ENCODE measurements around the gene MEOX2. TPM values are rescaled to one million over a fixed set of nuclear protein-coding genes. Genes with fewer than 3 reads are reported as not detected.

Gene MEOX2
- polyA plus RNA-seq, 1 of the 3 experiments (the other 2 are of a cell fraction) = not detected

GRCh38 chr7:15687546-15688278 lies 1.2 kb upstream of the MEOX2 start:
- Histone ChIP-seq H3K4me1 (ENCODE audit: control insufficient read depth in 1 of 2, insufficient read depth in 2 of 2, low read depth in 1 of 2, low read length in 1 of 2) (no peaks in the 10 kb centered on the region; a peak in 1 of 4 replicates), H3K4me2 (no peak overlapping the region), H3K9ac (no peak overlapping the region), H2AFZ (ENCODE audit: low read depth) (no peak overlapping the region), H3K9me2 (no peaks in the 10 kb centered on the region), H4K20me1 (ENCODE audit: insufficient read depth) (no peaks in the 10 kb centered on the region), H3F3A (replicated peaks; ENCODE audit: insufficient read depth) (no peaks in the 10 kb centered on the region), H3K4me3 (ENCODE audit: low read depth in 2 of 2, low read length in 1 of 2) (no peak overlapping the region), H3K27ac (ENCODE audit: low read depth in 2 of 2, low read length in 1 of 2) (no peak overlapping the region), H3K36me3 (replicated peaks in 1 of 2; ENCODE audit: control insufficient read depth in 1 of 2, insufficient read depth in 2 of 2, low read length in 1 of 2) (peaks cover 0 to 3% of the 10 kb centered on the region in 2 experiments), H3K27me3 (ENCODE audit: insufficient read depth) (peaks cover 48% of the 10 kb centered on the region), H3K79me2 (ENCODE audit: insufficient read depth) (no peaks in the 10 kb centered on the region), H3K9me3 (no peaks in the 10 kb centered on the region)
- ChIA-PET POLR2A (interaction anchor here (0.6 kb wide), 1 partner anchor 112 kb away, joined by 3 read pairs; no protein-coding TSS in a partner anchor), CTCF (interaction anchor here (1.3 to 4.8 kb wide), 2 partner anchors 10 to 34 kb away, joined by 4 to 32 read pairs; no protein-coding TSS in a partner anchor)
- WGBS (ENCODE audit: low lambda C conversion rate) = 8% methylated on average over 21 of the region's 21 CpGs
- DNase-seq = peak; percentile 19
- TF ChIP-seq CHD2 (IDR thresholded peaks at IDR 0.05; ENCODE audit: low read length, partially characterized antibody) (no peak), RAD21 (IDR thresholded peaks at IDR 0.05; ENCODE audit: low read length) (no peak), NFIC (IDR thresholded peaks at IDR 0.05; ENCODE audit: borderline replicate concordance) (no peak), MXI1 (IDR thresholded peaks at IDR 0.05; ENCODE audit: low read depth, low read length) (no peak), MAX (IDR thresholded peaks at IDR 0.05; ENCODE audit: low read depth) (no peak), GATA2 (CRISPR knock-in tag; IDR thresholded peaks at IDR 0.05) (no peak), CTCF (IDR thresholded peaks at IDR 0.05) (no peak), EZH2phosphoT487 (IDR thresholded peaks at IDR 0.05; ENCODE audit: borderline replicate concordance, low read depth) (no peak), NRF1 (IDR thresholded peaks at IDR 0.05; ENCODE audit: low read depth, low read length) (no peak), IRF3 (IDR thresholded peaks at IDR 0.05; ENCODE audit: low read depth, low read length) (no peak)

GRCh38 chr7:15686957-15687545 lies 568 bp upstream of the MEOX2 start:
- no peaks in the 10 kb centered on the region for H3F3A ChIP-seq (replicated peaks; ENCODE audit: insufficient read depth)
- H3K9me3 ChIP-seq = no peaks in the 10 kb centered on the region
- POLR2A ChIA-PET = interaction anchor here (0.6 kb wide), 1 partner anchor 112 kb away, joined by 3 read pairs; no protein-coding TSS in a partner anchor
- H4K20me1 ChIP-seq (ENCODE audit: insufficient read depth) = no peaks in the 10 kb centered on the region
- peaks cover 48% of the 10 kb centered on the region for H3K27me3 ChIP-seq (ENCODE audit: insufficient read depth)
- H2AFZ ChIP-seq (ENCODE audit: low read depth) = no peak overlapping the region
- H3K4me1 ChIP-seq (ENCODE audit: control insufficient read depth in 1 of 2, insufficient read depth in 2 of 2, low read depth in 1 of 2, low read length in 1 of 2) = no peaks in the 10 kb centered on the region; a peak in 1 of 4 replicates
- H3K36me3 ChIP-seq (replicated peaks in 1 of 2; ENCODE audit: control insufficient read depth in 1 of 2, insufficient read depth in 2 of 2, low read length in 1 of 2) = peaks cover 0 to 3% of the 10 kb centered on the region in 2 experiments
- no peak overlapping the region for H3K4me3 ChIP-seq (ENCODE audit: low read depth in 2 of 2, low read length in 1 of 2)
- H3K9me2 ChIP-seq = no peaks in the 10 kb centered on the region
- 0 out of 2 replicates have a peak overlapping the region, but pooled peaks have one; percentile 5 for H3K4me2 ChIP-seq
- H3K9ac ChIP-seq = no peak overlapping the region
- H3K79me2 ChIP-seq (ENCODE audit: insufficient read depth) = no peaks in the 10 kb centered on the region
- CTCF ChIA-PET = interaction anchor here (0.7 to 4.8 kb wide), 4 partner anchors 8 to 986 kb away, joined by 3 to 32 read pairs (median 4); no protein-coding TSS in a partner anchor
- peak; percentile 17 for DNase-seq
- no peak overlapping the region for H3K27ac ChIP-seq (ENCODE audit: low read depth in 2 of 2, low read length in 1 of 2)
- TF ChIP-seq CTCF (IDR thresholded peaks at IDR 0.05) (no peak), RCOR1 (IDR thresholded peaks at IDR 0.05; ENCODE audit: low read length) (no peak), POLR2AphosphoS5 (IDR thresholded peaks at IDR 0.05; ENCODE audit: low read depth, low read length) (no peak), EP300 (IDR thresholded peaks at IDR 0.05; ENCODE audit: borderline replicate concordance in 1 of 2, low read depth in 1 of 2, low read length in 1 of 2) (no peak), JUND (IDR thresholded peaks at IDR 0.05) (no peak), MEF2A (IDR thresholded peaks at IDR 0.05; ENCODE audit: borderline replicate concordance, low read depth) (no peak)
- 15% methylated on average over 30 of the region's 30 CpGs for WGBS (ENCODE audit: low lambda C conversion rate)

Data from SK-N-SH (cell line).